NB4 (cell line): ENCODE measurements around the gene VEPH1.

Source experiments
- DNase-seq: peaks from one replicate; pipeline ENCODE4 v3.0.0; 2010; ENCODE audit warnings: low read depth
- H3K4me3 ChIP-seq: one replicate; pipeline ENCODE4 v1.5.1; 2011; ENCODE audit warnings: mild to moderate bottlenecking, low read depth, low read length, moderate library complexity
- CTCF ChIP-seq: IDR thresholded peaks from one replicate; pipeline ENCODE4 v1.5.1; 2012; ENCODE audit warnings: low read depth, low read length
- MYC ChIP-seq: IDR thresholded peaks from 2 replicates; pipeline ENCODE4 v1.6.1; 2011; ENCODE audit warnings: low read depth, low read length
- POLR2A ChIP-seq: IDR thresholded peaks from 2 replicates; pipeline ENCODE4 v1.6.1; 2011; ENCODE audit warnings: mild to moderate bottlenecking; ENCODE audit not compliant: insufficient read length; ENCODE audit errors: extremely low read depth
- TF ChIP-seq, protein P1 (sequence below): IDR thresholded peaks from 2 replicates; pipeline ENCODE4 v1.6.1; 2011; ENCODE audit warnings: low read depth, low read length

Gene VEPH1

GRCh38 chr3:157294953-157295352, 208.3 kb downstream of the VEPH1 start:
- TF ChIP-seq MYC: no peak
- TF ChIP-seq POLR2A: no peak
- no peak for DNase-seq
- H3K4me3 ChIP-seq: no peak overlapping the region

DNA sequence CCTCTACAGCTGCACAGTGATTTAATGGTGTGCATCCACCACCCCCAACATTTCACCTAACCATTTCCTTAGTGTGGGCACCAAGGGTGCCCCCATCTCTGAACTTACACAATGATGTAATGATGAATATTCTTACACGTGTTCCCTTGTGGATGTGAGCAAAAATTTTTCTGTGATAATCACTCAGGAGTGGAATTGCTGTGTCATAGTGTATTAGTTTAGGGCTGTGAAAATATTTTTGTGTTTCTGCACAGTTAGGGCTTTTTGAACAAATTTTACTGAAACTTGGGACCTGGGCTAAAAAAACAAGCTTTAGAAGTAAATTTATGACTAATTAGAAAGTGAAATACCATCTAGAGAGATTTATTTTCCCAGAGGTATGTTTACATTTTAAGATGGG, 208.7 kb downstream of the VEPH1 start:
- no peak overlapping the region for H3K4me3 ChIP-seq
- TF ChIP-seq POLR2A: no peak
- no peak for TF ChIP-seq MYC
- TF ChIP-seq, protein P1, sequence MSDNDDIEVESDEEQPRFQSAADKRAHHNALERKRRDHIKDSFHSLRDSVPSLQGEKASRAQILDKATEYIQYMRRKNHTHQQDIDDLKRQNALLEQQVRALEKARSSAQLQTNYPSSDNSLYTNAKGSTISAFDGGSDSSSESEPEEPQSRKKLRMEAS: no peak
- no peak for TF ChIP-seq CTCF
- DNase-seq: no peak

DNA sequence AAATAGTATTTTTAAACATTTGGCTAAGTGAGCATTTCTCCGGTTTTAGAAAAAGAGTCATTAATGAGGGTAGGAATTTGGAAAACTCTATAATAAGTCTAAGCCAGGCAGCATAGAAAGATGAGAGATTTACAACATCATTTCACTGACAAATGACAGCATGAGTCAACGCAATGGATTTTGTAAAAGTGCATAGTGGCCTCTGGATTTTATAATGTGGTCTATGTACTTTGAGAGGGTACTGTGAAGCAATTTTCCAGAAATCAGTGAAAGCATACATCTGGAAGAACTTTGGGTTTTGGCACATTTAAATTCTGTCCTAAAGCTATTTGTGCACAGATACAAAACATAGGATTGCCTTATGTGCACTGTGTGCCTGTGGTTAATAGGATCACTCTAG, 212.4 kb downstream of the VEPH1 start:
- no peak overlapping the region for H3K4me3 ChIP-seq
- DNase-seq: no peak
- TF ChIP-seq POLR2A (no peak), MYC (no peak), CTCF (no peak)
- TF ChIP-seq, protein P1: no peak

DNA sequence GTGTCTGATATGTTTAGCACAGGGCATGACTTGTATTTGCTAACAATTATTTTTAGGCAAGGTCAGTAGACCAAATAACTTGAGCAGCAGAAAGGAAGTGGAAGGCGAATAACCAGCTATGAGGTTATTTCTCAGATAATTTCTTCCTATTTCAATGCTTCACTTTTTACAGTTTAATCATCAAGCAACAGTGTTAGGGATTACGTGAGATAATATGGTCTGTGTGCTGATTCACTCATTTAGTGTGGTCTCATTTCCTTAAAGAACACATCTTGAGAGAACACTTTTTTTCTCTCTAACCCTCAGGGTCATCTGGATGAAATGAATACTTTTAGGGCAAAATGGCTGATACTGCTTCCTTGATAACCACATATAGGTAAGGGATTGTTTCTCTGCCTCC, 217.2 kb downstream of the VEPH1 start:
- no peak for DNase-seq
- H3K4me3 ChIP-seq: no peak overlapping the region
- TF ChIP-seq POLR2A (no peak), MYC (no peak), CTCF (no peak)
- TF ChIP-seq, protein P1: no peak

GRCh38 chr3:157285141-157285540, 218.1 kb downstream of the VEPH1 start:
- DNase-seq: no peak
- no peak for TF ChIP-seq CTCF
- TF ChIP-seq POLR2A: no peak
- TF ChIP-seq, protein P1: no peak
- H3K4me3 ChIP-seq: no peak overlapping the region

DNA sequence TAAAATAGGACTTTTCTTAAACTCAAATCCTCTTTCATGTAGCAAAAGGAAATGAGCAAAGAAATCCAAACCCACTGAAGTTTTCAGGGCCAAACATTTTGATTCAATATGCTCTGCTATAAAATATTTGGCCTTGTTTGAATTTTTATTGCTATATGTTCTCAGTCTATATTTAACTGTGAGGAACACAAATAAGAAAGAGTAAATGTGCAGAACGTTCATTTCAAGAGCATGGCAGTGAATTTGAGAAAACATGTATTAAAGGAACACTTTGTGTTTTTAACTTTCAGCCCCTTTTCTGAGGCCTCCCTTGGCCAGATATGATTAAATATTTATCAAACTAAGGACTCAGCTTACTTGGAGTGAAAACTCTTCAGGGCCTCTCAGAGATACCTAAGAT, 218.5 kb downstream of the VEPH1 start:
- no peak for TF ChIP-seq CTCF
- no peak overlapping the region for H3K4me3 ChIP-seq
- DNase-seq: no peak
